Duodenal mucosa (tissue), 2 donors: ENCODE measurements around the gene GAL3ST1.

Experiments
- H3K27ac ChIP-seq: one replicate; pipeline ENCODE4 v1.7.0; 2013; ENCODE audit warnings: low read depth, low read length
- H3K27me3 ChIP-seq, 2 donors: one replicate each; pipeline ENCODE4 v1.7.0; 2013; ENCODE audit warnings: low read length in 2 of 2, control low read depth in 1 of 2; ENCODE audit not compliant: insufficient read depth in 2 of 2, control insufficient read depth in 1 of 2
- H3K36me3 ChIP-seq, 2 donors: one replicate each; pipeline ENCODE4 v1.7.0; 2013; ENCODE audit warnings: low read length in 2 of 2, control low read depth in 1 of 2; ENCODE audit not compliant: insufficient read depth in 2 of 2, control insufficient read depth in 1 of 2
- H3K4me1 ChIP-seq, 2 donors: one replicate each; pipeline ENCODE4 v1.7.0; 2013; ENCODE audit warnings: low read length in 2 of 2, control low read depth in 1 of 2; ENCODE audit not compliant: insufficient read depth in 2 of 2, control insufficient read depth in 1 of 2
- H3K4me3 ChIP-seq, 2 donors: one replicate each; pipeline ENCODE4 v1.7.0; 2013; ENCODE audit warnings: low read length in 2 of 2, low read depth in 1 of 2
- H3K9ac ChIP-seq, 2 donors: one replicate each; pipeline ENCODE4 v1.7.0; 2013; ENCODE audit warnings: low read length in 2 of 2, low read depth in 1 of 2
- H3K9me3 ChIP-seq, 2 donors: one replicate each; pipeline ENCODE4 v1.7.0; 2013; ENCODE audit warnings: low read length in 2 of 2, control low read depth in 1 of 2; ENCODE audit not compliant: control insufficient read depth in 1 of 2

The GAL3ST1 gene

DNA sequence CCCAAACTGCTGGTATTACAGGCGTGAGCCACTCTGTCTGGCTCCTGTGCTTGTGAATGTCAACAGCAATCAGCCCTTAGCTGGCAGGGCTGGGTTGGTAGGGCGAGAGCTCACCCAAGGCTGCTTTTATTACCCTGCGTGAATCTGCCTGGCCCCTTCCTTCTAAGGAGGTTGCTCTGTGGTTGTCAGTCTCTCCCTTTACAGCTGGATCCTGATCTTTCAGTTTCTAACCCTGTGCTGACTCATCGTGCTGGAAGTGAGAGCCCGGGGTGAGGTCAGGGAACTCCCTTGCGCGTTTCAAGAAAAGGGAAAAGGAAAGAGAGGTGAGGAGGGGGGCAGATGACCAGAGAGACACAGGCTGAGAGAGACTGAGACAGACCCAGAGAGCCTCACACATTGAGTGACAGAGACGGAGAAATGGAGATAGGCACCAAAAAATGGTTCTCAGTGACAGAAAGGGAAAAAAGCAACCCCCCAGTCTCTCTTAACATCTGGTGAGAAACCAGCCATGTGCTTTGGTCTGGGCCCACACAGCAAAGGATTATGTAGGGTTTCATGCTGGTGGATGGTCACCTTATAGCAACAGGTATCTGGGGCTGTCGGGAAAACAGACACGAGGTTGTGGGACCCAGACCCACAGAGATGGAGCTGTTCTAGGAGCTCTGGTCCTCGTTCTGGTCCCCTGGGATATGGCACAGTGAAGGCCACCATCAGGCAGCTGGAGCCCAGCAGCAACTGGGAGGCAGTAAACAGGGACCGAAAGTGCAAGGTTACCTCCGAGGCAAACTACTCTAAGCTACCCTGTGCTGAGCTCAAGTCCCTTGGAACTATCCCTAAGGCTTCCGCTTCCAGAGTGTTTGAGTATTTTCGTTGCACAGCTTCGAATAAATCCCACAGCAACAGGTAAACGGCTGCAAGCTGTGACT is 35.1 kb upstream of the GAL3ST1 start:
- no peaks in the 10 kb centered on the region for H3K9me3 ChIP-seq
- H3K27ac ChIP-seq, result no peak overlapping the region
- H3K4me1 ChIP-seq, result peaks cover 39 to 40% of the 10 kb centered on the region in 2 donors
- peak overlapping the region in 1 of 2 donors; percentile 35 for H3K4me3 ChIP-seq
- H3K36me3 ChIP-seq, result no peaks in the 10 kb centered on the region
- H3K27me3 ChIP-seq, result no peaks in the 10 kb centered on the region
- H3K9ac ChIP-seq, result peak overlapping the region in 1 of 2 donors; percentile 25

DNA sequence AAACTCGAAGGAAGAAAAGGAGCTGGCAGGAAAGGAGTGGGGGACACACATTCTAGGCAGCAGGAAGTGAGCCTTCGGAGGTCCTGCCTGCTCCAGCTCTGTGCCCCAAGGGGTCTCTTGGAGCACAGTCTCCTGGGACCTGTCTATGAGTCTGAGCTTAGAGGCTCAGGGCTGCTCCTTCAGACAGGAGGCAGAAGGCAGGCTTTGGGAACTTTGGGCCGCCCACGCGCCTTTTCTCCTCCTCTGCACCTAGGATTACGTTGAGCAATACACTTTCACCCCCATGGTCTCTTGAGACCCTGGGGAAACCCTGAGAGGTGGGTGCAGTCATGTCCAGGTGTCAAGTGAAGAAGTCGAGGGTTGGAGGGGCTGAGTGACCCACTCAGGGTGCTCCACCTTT is 33.5 kb upstream of the GAL3ST1 start:
- Histone ChIP-seq H3K4me3 (peak overlapping the region in 1 of 2 donors; percentile 85), H3K9me3 (no peaks in the 10 kb centered on the region), H3K9ac (peak overlapping the region in 1 of 2 donors; percentile 15), H3K4me1 (peaks cover 39 to 40% of the 10 kb centered on the region in 2 donors), H3K27ac (no peak overlapping the region), H3K27me3 (no peaks in the 10 kb centered on the region), H3K36me3 (no peaks in the 10 kb centered on the region)

DNA sequence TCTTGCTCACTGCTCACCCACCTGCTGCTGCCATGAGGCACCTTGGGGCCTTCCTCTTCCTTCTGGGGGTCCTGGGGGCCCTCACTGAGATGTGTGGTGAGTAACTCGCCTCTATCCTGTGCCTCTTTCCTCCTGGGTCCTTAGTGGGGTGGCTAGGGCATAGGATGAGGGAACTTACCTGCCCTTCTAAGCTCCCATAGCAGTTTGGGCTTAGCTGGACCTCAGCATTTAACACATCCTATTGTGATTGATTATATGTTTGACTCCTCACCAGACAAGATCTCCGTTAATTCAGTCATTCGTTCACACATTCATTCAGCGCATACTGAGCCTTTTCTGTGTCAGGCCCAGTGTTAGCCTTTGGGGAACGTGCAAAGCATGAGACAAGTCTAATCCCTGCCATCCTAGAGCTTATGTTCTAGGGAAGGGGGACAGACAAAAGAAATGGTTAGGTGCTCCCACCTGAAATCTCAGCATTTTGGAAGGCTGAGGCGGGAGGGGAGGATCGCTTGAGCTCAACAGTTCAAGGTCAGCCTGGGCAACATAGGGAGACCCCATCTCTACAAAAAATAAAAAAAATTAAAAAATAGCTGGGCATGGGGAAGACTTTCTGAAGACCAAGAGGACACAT is 33.0 kb upstream of the GAL3ST1 start:
- Histone ChIP-seq H3K9me3 (no peaks in the 10 kb centered on the region), H3K27me3 (no peaks in the 10 kb centered on the region), H3K36me3 (no peaks in the 10 kb centered on the region), H3K9ac (peak overlapping the region; percentile 65 to 78), H3K4me1 (peaks cover 39 to 40% of the 10 kb centered on the region in 2 donors), H3K27ac (peak overlapping the region; percentile 81), H3K4me3 (peak overlapping the region; percentile 85 to 97)

DNA sequence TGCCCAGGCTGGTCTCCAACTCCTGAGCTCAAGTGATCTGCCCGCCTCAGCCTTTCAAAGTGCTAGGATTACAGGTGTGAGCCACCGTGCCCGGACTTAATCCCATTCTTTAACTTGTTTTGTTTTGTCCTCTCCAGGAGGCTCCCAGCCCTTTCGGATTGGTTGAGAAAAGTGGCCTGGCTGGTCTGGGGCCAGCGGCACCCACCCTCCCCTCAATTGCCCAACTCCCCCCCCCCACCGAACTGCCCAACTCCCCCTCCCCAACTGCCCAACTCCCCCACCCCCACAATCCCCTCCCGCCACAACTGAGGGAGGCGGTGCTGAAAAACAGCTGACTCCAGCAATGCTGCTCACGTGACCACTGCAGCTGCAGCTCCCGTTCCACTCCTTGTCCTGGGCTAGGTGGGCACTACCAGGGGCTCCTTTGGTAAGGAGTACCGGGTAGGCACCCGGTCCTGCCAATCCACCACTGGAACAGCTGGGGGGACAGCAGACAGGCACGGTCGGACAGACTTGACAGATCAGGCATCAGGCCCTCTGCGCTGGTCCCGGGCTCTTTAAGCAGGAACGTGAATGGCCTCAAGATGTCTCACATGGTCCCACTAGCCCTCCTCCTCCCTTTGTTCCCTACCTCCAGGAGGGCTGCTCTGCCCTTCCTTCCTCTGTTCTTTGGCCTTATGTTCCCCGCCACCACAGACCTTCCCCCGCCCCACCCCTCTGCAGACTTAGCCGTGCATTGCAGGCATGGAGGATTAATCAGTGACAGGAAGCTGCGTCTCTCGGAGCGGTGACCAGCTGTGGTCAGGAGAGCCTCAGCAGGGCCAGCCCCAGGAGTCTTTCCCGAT is 32.2 kb upstream of the GAL3ST1 start, which contains the start of gene TCN2:
Gene TCN2 (plus strand): TSS at position 720 of the 845 bp plus-strand sequence. CDS start 158 bp downstream, outside the sequence.
- H3K4me3 ChIP-seq, result peak within 1 kb of the TSS; percentile 85 to 97
- H3K9ac ChIP-seq, result peak within 1 kb of the TSS; percentile 68 to 78
- H3K27me3 ChIP-seq, result no peaks in the 10 kb centered on the region
- H3K9me3 ChIP-seq, result no peaks in the 10 kb centered on the region
- no peaks in the 10 kb centered on the region for H3K36me3 ChIP-seq
- H3K4me1 ChIP-seq, result peaks cover 39 to 40% of the 10 kb centered on the region in 2 donors
- peak within 1 kb of the TSS; percentile 81 for H3K27ac ChIP-seq

DNA sequence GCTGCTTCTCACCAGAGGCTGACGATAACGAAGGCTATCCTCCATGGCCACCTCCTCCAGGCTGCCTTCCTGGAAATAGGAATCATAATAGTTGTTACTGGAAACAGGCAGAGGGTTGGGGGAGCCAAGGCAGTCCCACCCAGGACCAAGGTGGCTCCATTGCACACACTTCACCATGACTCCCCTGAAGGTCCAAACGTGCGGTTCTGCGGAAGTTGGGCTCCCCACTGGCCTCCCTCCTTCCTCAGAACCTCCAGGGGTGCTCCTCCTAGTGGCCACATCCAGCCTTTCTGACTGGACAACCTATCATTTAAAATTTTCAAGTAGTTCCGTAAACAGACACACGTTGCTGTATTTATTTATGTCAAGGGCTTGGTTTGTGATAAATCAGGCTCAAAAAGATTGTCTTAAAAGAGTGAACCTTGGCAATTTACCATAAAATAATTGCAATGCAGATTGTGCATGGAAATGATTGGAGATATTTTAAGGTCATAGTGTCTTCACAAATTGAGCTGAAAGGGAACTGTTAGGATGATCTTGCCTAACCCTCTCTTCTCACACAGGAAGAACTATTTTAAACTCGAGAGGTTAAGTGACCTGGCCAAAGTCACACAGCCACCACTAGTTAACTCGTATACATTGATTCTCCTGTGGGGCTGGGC is 31.1 kb upstream of the GAL3ST1 start:
- peak overlapping the region; percentile 54 to 97 for H3K4me3 ChIP-seq
- H3K9me3 ChIP-seq, result no peaks in the 10 kb centered on the region
- peaks cover 39 to 40% of the 10 kb centered on the region in 2 donors for H3K4me1 ChIP-seq
- no peaks in the 10 kb centered on the region for H3K36me3 ChIP-seq
- peak overlapping the region in 1 of 2 donors; percentile 78 for H3K9ac ChIP-seq
- H3K27ac ChIP-seq, result no peak overlapping the region
- no peaks in the 10 kb centered on the region for H3K27me3 ChIP-seq

DNA sequence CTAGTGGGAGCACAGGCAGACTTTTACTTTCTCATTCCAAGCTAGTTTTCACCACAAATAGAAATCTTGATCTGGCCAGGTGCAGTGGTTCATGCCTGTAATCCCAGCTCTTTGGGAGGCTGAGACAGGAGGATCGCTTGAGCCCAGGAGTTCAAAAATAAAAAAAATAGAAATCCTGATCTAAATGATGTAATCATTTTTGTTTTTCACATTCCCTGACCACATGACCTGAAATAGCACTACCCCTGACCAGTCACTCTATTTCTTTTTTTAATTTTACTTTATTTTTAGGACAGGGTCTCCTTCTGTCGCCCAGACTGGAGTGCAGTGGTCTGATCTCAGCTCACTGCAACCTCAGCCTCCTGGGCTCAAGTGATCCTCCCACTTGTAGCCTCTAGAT is 30.3 kb upstream of the GAL3ST1 start:
- H3K27ac ChIP-seq, result no peak overlapping the region
- H3K9ac ChIP-seq, result no peak overlapping the region
- no peaks in the 10 kb centered on the region for H3K9me3 ChIP-seq

DNA sequence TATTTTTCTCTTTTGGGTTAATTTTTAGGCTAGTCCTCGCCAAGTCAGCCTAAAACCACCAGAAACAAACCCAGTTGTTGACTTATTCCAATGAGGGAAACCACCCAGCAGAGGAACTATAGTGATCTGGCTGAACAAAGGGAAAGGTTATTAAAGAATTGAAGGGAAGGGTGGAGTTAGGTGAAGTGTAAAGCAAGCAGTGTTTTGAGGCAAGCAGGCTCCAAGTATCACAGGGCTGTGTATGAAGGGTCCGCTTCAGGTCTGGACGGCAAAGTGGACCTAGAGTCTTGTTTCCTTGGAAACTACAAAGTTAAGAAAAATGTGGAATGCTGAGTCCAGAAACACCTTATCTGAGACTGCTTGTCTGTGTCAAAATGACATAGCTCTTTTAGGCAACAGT is 29.3 kb upstream of the GAL3ST1 start:
- H3K4me3 ChIP-seq, result no peak overlapping the region
- no peaks in the 10 kb centered on the region for H3K36me3 ChIP-seq
- H3K9me3 ChIP-seq, result no peaks in the 10 kb centered on the region
- H3K27me3 ChIP-seq, result no peaks in the 10 kb centered on the region
- H3K27ac ChIP-seq, result no peak overlapping the region
- no peak overlapping the region for H3K9ac ChIP-seq
- peaks cover 27 to 28% of the 10 kb centered on the region in 2 donors for H3K4me1 ChIP-seq

More for the DNA sequence above, 30.3 kb upstream of the GAL3ST1 start:
- Histone ChIP-seq H3K4me1 (peaks cover 32 to 37% of the 10 kb centered on the region in 2 donors), H3K4me3 (no peak overlapping the region), H3K36me3 (no peaks in the 10 kb centered on the region), H3K27me3 (no peaks in the 10 kb centered on the region)

DNA sequence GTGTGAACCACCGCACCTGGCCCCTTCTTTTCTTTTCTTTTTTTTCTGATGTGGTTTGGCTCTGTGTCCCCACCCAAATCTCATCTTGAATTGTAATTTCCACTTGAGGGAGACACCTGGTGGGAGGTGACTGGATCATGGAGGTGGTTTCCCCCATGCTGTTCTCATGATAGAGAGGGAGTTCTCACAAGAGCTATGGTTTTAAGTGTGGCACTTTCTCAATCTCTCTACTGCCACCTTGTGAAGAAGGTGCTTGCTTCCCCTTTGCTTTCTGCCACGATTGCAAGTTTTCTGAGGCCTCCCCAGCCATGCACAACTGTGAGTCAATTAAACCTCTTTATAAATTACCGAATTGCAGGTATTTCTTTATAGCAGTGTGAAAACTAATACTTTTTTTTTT is 27.6 kb upstream of the GAL3ST1 start:
- Histone ChIP-seq H3K27me3 (no peaks in the 10 kb centered on the region), H3K4me3 (no peak overlapping the region), H3K27ac (no peak overlapping the region), H3K4me1 (peaks cover 9 to 10% of the 10 kb centered on the region in 2 donors), H3K9me3 (no peaks in the 10 kb centered on the region), H3K36me3 (no peaks in the 10 kb centered on the region), H3K9ac (no peak overlapping the region)

DNA sequence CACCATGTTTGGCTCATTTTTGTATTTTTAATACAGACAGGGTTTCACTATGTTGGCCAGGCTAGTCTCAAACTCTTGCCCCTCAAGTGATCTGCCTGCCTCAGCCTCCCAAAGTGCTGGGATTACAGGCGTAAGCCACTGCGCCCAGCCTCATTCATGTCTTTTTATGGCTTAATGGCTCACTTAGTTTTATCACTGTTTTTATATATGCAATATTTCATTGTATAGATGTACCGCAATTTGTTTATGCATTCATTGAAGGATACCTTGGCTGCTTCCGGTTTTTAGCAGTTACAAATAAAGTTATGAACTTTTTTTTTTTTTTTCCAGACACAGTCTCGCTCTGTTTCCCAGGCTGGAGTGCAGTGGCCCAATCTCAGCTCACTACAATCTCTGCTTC is 27.0 kb upstream of the GAL3ST1 start:
- Histone ChIP-seq H3K9me3 (no peaks in the 10 kb centered on the region), H3K4me1 (peaks cover 9% of the 10 kb centered on the region in 2 donors), H3K27ac (no peak overlapping the region)

More for the DNA sequence above, 27.0 kb upstream of the GAL3ST1 start:
- H3K4me3 ChIP-seq, result no peak overlapping the region
- no peaks in the 10 kb centered on the region for H3K36me3 ChIP-seq
- H3K9ac ChIP-seq, result no peak overlapping the region
- no peaks in the 10 kb centered on the region for H3K27me3 ChIP-seq
